Measurements from ENCODE around the gene EVX2. TPM values are rescaled to one million over a fixed set of nuclear protein-coding genes. Genes with fewer than 3 reads are reported as not detected.

EVX2 gene
- total and polyA plus RNA-seq, 4 donors = not detected

GRCh38 chr2:176095421-176095820 lies 11.7 kb upstream of the EVX2 start:
- H3K4me1 ChIP-seq (ENCODE audit: control insufficient read depth in 5 of 5, insufficient read depth in 5 of 5, low read length in 5 of 5) = peaks cover 0 to 22% (median 15%) of the 10 kb centered on the region in 5 donors
- DNase-seq (no peak), ATAC-seq (ENCODE audit: insufficient read depth, low FRiP score) (no peak)
- H3K36me3 ChIP-seq (ENCODE audit: control insufficient read depth in 4 of 4, insufficient read depth in 4 of 4, low read length in 4 of 4) = no peaks in the 10 kb centered on the region
- peaks cover 25 to 93% (median 86%) of the 10 kb centered on the region in 3 donors for H3K27me3 ChIP-seq (ENCODE audit: control insufficient read depth in 3 of 3, insufficient read depth in 3 of 3, low read length in 2 of 3)
- TF ChIP-seq, protein P1, sequence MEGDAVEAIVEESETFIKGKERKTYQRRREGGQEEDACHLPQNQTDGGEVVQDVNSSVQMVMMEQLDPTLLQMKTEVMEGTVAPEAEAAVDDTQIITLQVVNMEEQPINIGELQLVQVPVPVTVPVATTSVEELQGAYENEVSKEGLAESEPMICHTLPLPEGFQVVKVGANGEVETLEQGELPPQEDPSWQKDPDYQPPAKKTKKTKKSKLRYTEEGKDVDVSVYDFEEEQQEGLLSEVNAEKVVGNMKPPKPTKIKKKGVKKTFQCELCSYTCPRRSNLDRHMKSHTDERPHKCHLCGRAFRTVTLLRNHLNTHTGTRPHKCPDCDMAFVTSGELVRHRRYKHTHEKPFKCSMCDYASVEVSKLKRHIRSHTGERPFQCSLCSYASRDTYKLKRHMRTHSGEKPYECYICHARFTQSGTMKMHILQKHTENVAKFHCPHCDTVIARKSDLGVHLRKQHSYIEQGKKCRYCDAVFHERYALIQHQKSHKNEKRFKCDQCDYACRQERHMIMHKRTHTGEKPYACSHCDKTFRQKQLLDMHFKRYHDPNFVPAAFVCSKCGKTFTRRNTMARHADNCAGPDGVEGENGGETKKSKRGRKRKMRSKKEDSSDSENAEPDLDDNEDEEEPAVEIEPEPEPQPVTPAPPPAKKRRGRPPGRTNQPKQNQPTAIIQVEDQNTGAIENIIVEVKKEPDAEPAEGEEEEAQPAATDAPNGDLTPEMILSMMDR (IDR thresholded peaks at IDR 0.05; ENCODE audit: control extremely low read depth, extremely low read depth) = no peak
- H3K4me3 ChIP-seq = no peak overlapping the region
- WGBS, 2 donors = 17 to 19% methylated on average over 5 of the region's 5 CpGs
- H3K9me3 ChIP-seq (ENCODE audit: control insufficient read depth in 4 of 4, insufficient read depth in 3 of 4, low read length in 3 of 4) = peaks cover 0 to 17% (median 0%) of the 10 kb centered on the region in 4 donors
- no peak overlapping the region for H3K27ac ChIP-seq (ENCODE audit: low read depth in 1 of 2, low read length in 1 of 2)
- H3K9ac ChIP-seq (ENCODE audit: insufficient read depth in 1 of 2, low read length in 2 of 2) = no peak overlapping the region

GRCh38 chr2:176094349-176094748 lies 10.6 kb upstream of the EVX2 start:
- H3K9me3 ChIP-seq (ENCODE audit: control insufficient read depth in 4 of 4, insufficient read depth in 3 of 4, low read length in 3 of 4) = peaks cover 0 to 17% (median 0%) of the 10 kb centered on the region in 4 donors
- no peaks in the 10 kb centered on the region for H3K36me3 ChIP-seq (ENCODE audit: control insufficient read depth in 4 of 4, insufficient read depth in 4 of 4, low read length in 4 of 4)
- H3K27me3 ChIP-seq (ENCODE audit: control insufficient read depth in 3 of 3, insufficient read depth in 3 of 3, low read length in 2 of 3) = peaks cover 16 to 93% (median 89%) of the 10 kb centered on the region in 3 donors
- TF ChIP-seq, protein P1 (IDR thresholded peaks at IDR 0.05; ENCODE audit: control extremely low read depth, extremely low read depth) = no peak
- peaks cover 0 to 22% (median 11%) of the 10 kb centered on the region in 5 donors for H3K4me1 ChIP-seq (ENCODE audit: control insufficient read depth in 5 of 5, insufficient read depth in 5 of 5, low read length in 5 of 5)
- H3K9ac ChIP-seq (ENCODE audit: insufficient read depth in 1 of 2, low read length in 2 of 2) = no peak overlapping the region
- ATAC-seq (ENCODE audit: insufficient read depth, low FRiP score) (no peak), DNase-seq (no peak)
- 7 to 10% methylated on average over 12 of the region's 12 CpGs for WGBS, 2 donors
- H3K4me3 ChIP-seq = no peak overlapping the region
- H3K27ac ChIP-seq (ENCODE audit: low read depth in 1 of 2, low read length in 1 of 2) = no peak overlapping the region

DNA sequence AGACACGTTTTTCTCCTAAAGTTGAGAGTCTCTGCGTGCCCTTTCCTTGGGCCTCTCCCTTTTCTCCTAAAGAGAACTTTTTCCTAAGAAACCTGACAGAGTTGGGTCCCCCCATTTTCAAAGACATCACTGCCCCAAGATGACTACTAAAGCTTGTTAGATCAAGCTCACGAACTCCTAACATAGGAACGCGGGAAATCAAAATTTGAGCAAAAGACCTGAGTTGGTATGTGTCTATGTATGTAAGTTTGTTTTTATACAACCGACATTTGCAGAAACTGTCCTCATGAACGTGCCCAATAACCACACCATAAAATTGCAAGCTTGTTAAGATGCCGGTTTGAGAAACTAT lies 10.1 kb upstream of the EVX2 start:
- peaks cover 0 to 17% (median 0%) of the 10 kb centered on the region in 4 donors for H3K9me3 ChIP-seq (ENCODE audit: control insufficient read depth in 4 of 4, insufficient read depth in 3 of 4, low read length in 3 of 4)
- H3K27me3 ChIP-seq (ENCODE audit: control insufficient read depth in 3 of 3, insufficient read depth in 3 of 3, low read length in 2 of 3) = peaks cover 12 to 93% (median 89%) of the 10 kb centered on the region in 3 donors
- H3K4me3 ChIP-seq = no peak overlapping the region
- 9% methylated on average over 8 of the region's 8 CpGs for WGBS, 2 donors
- DNase-seq = no peak
- ATAC-seq (ENCODE audit: insufficient read depth, low FRiP score) = no peak
- H3K36me3 ChIP-seq (ENCODE audit: control insufficient read depth in 4 of 4, insufficient read depth in 4 of 4, low read length in 4 of 4) = no peaks in the 10 kb centered on the region
- no peak overlapping the region for H3K27ac ChIP-seq (ENCODE audit: low read depth in 1 of 2, low read length in 1 of 2)
- TF ChIP-seq, protein P1 (IDR thresholded peaks at IDR 0.05; ENCODE audit: control extremely low read depth, extremely low read depth) = no peak
- H3K4me1 ChIP-seq (ENCODE audit: control insufficient read depth in 5 of 5, insufficient read depth in 5 of 5, low read length in 5 of 5) = peaks cover 0 to 22% (median 11%) of the 10 kb centered on the region in 5 donors
- H3K9ac ChIP-seq (ENCODE audit: insufficient read depth in 1 of 2, low read length in 2 of 2) = no peak overlapping the region
